NCI-H2171 treated with DMSO at 0.1 percent for 48 hours (cell line): ENCODE measurements around the gene HERC4.
"Not testable (repeated sequence)": the region's sequence is repeated elsewhere in the genome, so short reads cannot be mapped to it uniquely, and the experiment has no call there.

Source experiments
- DNase-seq: peaks from one replicate; lab custom pipeline; 2025; lab: John Stamatoyannopoulos, UW

HERC4 gene

GRCh38 chr10:67877421-67877820 lies 197.7 kb downstream of the HERC4 start:
- not testable (repeated sequence) for DNase-seq

GRCh38 chr10:67875340-67876238 lies 199.5 kb downstream of the HERC4 start:
- no peak for DNase-seq
